Esophagus muscularis mucosa (tissue), 4 donors: Measurements from ENCODE around the gene SPEM2. TPM values are rescaled to one million over a fixed set of nuclear protein-coding genes. Genes with fewer than 3 reads are reported as not detected.

ENCODE experiments used
- DNase-seq: peaks from one replicate; pipeline ENCODE4 v3.0.0-alpha.2; 2017; ENCODE audit errors: extremely low spot score
- H3K27ac ChIP-seq, 4 donors: fragments of 200-600 bp; sonication (generic); replicated peaks in 1 of 4; 1 replicate in 3 of 4; 2 replicates in 1 of 4; pipeline ENCODE4 v1.5.1; 2016 to 2019; ENCODE audit warnings: mild to moderate bottlenecking in 1 of 4
- H3K27me3 ChIP-seq, 4 donors: fragments of 200-600 bp; sonication (generic); one replicate each; pipeline versions ENCODE4 v1.5.1 to v1.6.0; 2016 to 2019
- H3K36me3 ChIP-seq, 4 donors: fragments of 200-600 bp; sonication (generic); one replicate each; pipeline ENCODE4 v1.5.1; 2016 to 2019
- H3K4me1 ChIP-seq, 4 donors: fragments of 200-600 bp; sonication (generic); one replicate each; pipeline ENCODE4 v1.5.1; 2016 to 2019
- H3K4me3 ChIP-seq, 4 donors: fragments of 200-600 bp; sonication (generic); 1 replicate in 2 of 4; 2 replicates in 2 of 4; pipeline ENCODE4 v1.5.1; 2016 to 2019; ENCODE audit warnings: mild to moderate bottlenecking in 4 of 4, moderate library complexity in 1 of 4
- H3K9me3 ChIP-seq, 4 donors: fragments of 200-600 bp; sonication (generic); 1 replicate in 3 of 4; 2 replicates in 1 of 4; pipeline ENCODE4 v1.5.1; 2016 to 2019
- CTCF ChIP-seq, 3 experiments: fragments of 200-600 bp in 2 of 3; fragments of 450-650 bp in 1 of 3; sonication (generic) in 2 of 3; IDR thresholded peaks; one replicate each; pipeline ENCODE4 v1.5.1; 2017 to 2019; ENCODE audit warnings: antibody characterized with exemption in 3 of 3, mild to moderate bottlenecking in 2 of 3, moderate library complexity in 1 of 3
- EP300 ChIP-seq: sonication (generic); formaldehyde crosslinking; IDR thresholded peaks from one replicate; pipeline ENCODE4 v1.6.1; 2017; ENCODE audit warnings: antibody characterized with exemption
- POLR2A ChIP-seq: fragments of 450-650 bp; IDR thresholded peaks from one replicate; pipeline ENCODE4 v1.6.1; 2017; ENCODE audit warnings: antibody characterized with exemption, moderate library complexity, mild to moderate bottlenecking, low read depth
- POLR2AphosphoS5 ChIP-seq, 2 donors: sonication (generic); formaldehyde crosslinking; IDR thresholded peaks; one replicate each; pipeline ENCODE4 v1.6.1; 2017; ENCODE audit warnings: antibody characterized with exemption in 2 of 2
- WGBS: methylation state at CpG from one replicate; pipeline ENCODE4 v1.1.5; 2018; 5-methylcytosine and 5-hydroxymethylcytosine counted together
- intact Hi-C: fragments of 100-400 bp; cut with DNase I; formaldehyde crosslinking; loops from one replicate; pipeline ENCODE4 v1.15.1; 2023
- total RNA-seq, 4 donors: library from RNA; depleted of rRNA; stranded (reverse); fragments of >200 nt; gene quantifications; one replicate each; pipeline versions ENCODE4 v1.1.0 to v1.2.1, GENCODE V29; 2016

The SPEM2 gene
- total RNA-seq, 4 donors from 2014 or later, result not detected

- no peak for DNase-seq
- Histone ChIP-seq H3K9me3 (no peaks in the 10 kb centered on the region), H3K4me1 (peaks cover 4 to 36% (median 23%) of the 10 kb centered on the region in 4 donors), H3K27me3 (no peaks in the 10 kb centered on the region), H3K36me3 (peaks cover 0 to 37% (median 17%) of the 10 kb centered on the region in 4 donors), H3K4me3 (no peak overlapping the region), H3K27ac (no peak overlapping the region)
- TF ChIP-seq EP300, result no peak
- no peak for TF ChIP-seq POLR2A
- TF ChIP-seq POLR2AphosphoS5 (IDR thresholded peaks at IDR 0.05), result no peak
- no peak for TF ChIP-seq CTCF (IDR thresholded peaks at IDR 0.05)
- 100% methylated on average over 3 of the region's 58 CpGs for WGBS
- intact Hi-C loops, result no loop called here
Measured at GRCh38 chr17:7408252-7408727, 17.1 kb upstream of the SPEM2 start.

DNA sequence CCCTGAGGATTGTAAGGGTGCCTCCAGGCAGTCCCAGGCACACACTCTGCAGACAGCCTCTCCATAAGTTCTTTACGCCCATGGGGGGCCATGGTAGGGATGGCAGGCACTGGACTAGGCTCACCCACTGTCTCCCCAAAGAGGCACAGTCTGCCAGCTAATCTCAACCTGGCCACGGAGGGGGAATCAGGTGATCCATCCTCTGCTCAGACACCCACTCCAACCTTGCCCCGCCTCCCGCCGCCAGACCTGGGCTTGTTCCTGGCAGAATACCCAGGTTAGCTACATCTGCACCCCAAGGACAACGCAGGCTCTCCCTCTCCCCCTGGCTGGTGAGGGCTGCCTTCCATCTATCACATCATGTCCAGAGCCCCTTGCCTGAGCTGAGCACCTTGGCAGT, 16.6 kb upstream of the SPEM2 start:
- TF ChIP-seq CTCF (IDR thresholded peaks at IDR 0.05), result no peak
- TF ChIP-seq POLR2AphosphoS5 (IDR thresholded peaks at IDR 0.05), result no peak
- no peak for TF ChIP-seq POLR2A
- TF ChIP-seq EP300, result no peak
- no peak for DNase-seq
- Histone ChIP-seq H3K27me3 (no peaks in the 10 kb centered on the region), H3K36me3 (peaks cover 0 to 37% (median 17%) of the 10 kb centered on the region in 4 donors), H3K27ac (no peak overlapping the region), H3K9me3 (no peaks in the 10 kb centered on the region), H3K4me3 (no peak overlapping the region), H3K4me1 (peaks cover 4 to 34% (median 21%) of the 10 kb centered on the region in 4 donors)
- WGBS, result 84% methylated on average over 5 of the region's 6 CpGs
- intact Hi-C loops, result no loop called here

DNA sequence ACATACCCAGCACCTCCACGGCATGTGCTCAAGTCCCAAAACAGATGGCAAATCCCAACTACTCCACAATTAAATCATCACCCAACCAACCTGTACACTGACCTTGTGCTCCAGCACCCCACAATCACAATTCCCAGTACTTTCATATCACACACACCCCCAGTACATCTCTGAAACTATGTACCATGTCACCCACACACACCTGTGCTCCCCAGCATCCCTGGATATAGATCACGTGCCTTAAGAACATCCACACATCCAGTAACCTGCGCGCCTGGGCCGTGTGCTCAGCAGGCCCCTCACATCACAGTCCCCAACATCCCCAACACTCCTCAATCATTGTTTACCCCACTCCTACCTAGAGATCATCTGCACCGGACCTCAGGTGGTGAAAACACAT, 15.7 kb upstream of the SPEM2 start:
- H3K36me3 ChIP-seq, result peaks cover 0 to 41% (median 19%) of the 10 kb centered on the region in 4 donors
- intact Hi-C loops, result no loop called here
- DNase-seq, result no peak
- TF ChIP-seq POLR2AphosphoS5 (IDR thresholded peaks at IDR 0.05) (no peak), POLR2A (no peak), CTCF (IDR thresholded peaks at IDR 0.05) (no peak), EP300 (no peak)
- H3K4me3 ChIP-seq, result no peak overlapping the region
- H3K9me3 ChIP-seq, result no peaks in the 10 kb centered on the region
- 90% methylated on average over 6 of the region's 6 CpGs for WGBS
- no peak overlapping the region for H3K27ac ChIP-seq
- no peaks in the 10 kb centered on the region for H3K27me3 ChIP-seq
- peaks cover 4 to 34% (median 21%) of the 10 kb centered on the region in 4 donors for H3K4me1 ChIP-seq

- no peaks in the 10 kb centered on the region for H3K9me3 ChIP-seq
- no peak overlapping the region for H3K4me3 ChIP-seq
- intact Hi-C loops, result no loop called here
- TF ChIP-seq EP300, result no peak
- no peak for TF ChIP-seq CTCF (IDR thresholded peaks at IDR 0.05)
- TF ChIP-seq POLR2AphosphoS5 (IDR thresholded peaks at IDR 0.05), result no peak
- no peak for TF ChIP-seq POLR2A
- H3K27ac ChIP-seq, result no peak overlapping the region
- H3K4me1 ChIP-seq, result peaks cover 2 to 24% (median 11%) of the 10 kb centered on the region in 4 donors
- DNase-seq, result no peak
- peaks cover 0 to 52% (median 25%) of the 10 kb centered on the region in 4 donors for H3K36me3 ChIP-seq
- WGBS, result 90% methylated on average over 25 of the region's 25 CpGs
- no peaks in the 10 kb centered on the region for H3K27me3 ChIP-seq
Measured at GRCh38 chr17:7410634-7411426, 14.6 kb upstream of the SPEM2 start.
